ENCODE data around the gene TBC1D8.

The TBC1D8 gene

DNA sequence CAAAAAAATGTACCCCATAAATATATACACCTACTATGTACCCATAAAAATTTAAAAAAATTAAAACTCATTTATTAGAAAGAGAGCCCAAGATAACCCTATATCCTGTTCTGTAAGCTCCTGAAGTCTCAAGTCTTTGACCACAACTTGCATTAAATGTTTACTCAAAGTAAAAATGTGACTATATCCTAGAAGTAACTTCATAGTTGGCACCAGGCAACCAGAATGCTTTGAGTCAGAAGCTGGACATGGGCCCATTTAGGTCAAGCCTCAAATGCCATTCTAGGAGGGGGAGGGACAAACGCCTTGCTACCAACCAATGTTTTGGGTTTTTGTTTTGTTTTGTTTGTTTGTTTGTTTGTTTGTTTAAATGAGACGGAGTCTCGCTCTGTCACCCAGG, 9.3 kb upstream of the TBC1D8 start:
- no peak overlapping the region for H3K27ac ChIP-seq
- TF ChIP-seq, protein P1, sequence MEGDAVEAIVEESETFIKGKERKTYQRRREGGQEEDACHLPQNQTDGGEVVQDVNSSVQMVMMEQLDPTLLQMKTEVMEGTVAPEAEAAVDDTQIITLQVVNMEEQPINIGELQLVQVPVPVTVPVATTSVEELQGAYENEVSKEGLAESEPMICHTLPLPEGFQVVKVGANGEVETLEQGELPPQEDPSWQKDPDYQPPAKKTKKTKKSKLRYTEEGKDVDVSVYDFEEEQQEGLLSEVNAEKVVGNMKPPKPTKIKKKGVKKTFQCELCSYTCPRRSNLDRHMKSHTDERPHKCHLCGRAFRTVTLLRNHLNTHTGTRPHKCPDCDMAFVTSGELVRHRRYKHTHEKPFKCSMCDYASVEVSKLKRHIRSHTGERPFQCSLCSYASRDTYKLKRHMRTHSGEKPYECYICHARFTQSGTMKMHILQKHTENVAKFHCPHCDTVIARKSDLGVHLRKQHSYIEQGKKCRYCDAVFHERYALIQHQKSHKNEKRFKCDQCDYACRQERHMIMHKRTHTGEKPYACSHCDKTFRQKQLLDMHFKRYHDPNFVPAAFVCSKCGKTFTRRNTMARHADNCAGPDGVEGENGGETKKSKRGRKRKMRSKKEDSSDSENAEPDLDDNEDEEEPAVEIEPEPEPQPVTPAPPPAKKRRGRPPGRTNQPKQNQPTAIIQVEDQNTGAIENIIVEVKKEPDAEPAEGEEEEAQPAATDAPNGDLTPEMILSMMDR (IDR thresholded peaks at IDR 0.05), result no peak
- TF ChIP-seq ZFX (IDR thresholded peaks at IDR 0.05; ENCODE audit: borderline replicate concordance), result no peak

DNA sequence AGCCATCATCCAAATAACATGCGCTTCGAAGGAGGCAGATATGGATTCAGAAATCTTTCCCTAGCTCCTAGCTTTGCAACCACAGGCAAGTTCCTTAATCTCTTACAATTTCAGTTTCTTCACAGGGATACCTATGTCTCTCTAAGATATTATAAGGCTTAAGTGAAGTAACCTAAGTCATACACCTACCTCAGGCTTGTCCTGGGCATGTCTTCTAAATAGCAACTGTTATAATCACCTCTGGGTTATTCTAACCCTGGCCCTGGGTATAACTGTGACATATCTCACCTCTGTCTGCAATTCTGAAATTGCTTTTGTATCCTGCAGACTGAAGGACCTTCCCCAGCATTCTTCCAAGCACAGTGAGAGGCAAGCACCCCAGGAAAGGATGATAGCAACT, 8.3 kb upstream of the TBC1D8 start:
- H3K27ac ChIP-seq, result no peak overlapping the region
- no peak for TF ChIP-seq ZFX (IDR thresholded peaks at IDR 0.05; ENCODE audit: borderline replicate concordance)
- TF ChIP-seq, protein P1 (IDR thresholded peaks at IDR 0.05), result no peak

DNA sequence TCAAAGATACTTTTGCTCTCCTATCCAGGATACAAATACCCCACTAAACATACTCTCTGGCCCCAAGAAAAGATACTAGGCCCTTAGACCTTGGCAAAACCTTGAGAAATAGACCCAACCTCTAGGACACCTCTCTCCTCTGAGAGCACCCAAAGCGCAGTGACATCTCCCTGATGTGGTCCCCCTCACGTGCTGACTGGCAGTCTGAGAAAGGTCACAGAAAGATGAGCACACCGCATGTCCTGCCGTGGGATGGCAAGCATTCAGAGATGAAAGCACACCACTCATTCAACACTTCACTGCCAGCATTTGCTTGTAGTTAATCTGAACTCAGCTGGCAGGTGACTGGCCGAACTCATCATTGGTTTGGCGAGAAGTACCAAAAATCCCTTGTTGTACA, 6.1 kb upstream of the TBC1D8 start:
- TF ChIP-seq, protein P1 (IDR thresholded peaks at IDR 0.05), result no peak
- no peak for TF ChIP-seq ZFX (IDR thresholded peaks at IDR 0.05; ENCODE audit: borderline replicate concordance)
- no peak overlapping the region for H3K27ac ChIP-seq

DNA sequence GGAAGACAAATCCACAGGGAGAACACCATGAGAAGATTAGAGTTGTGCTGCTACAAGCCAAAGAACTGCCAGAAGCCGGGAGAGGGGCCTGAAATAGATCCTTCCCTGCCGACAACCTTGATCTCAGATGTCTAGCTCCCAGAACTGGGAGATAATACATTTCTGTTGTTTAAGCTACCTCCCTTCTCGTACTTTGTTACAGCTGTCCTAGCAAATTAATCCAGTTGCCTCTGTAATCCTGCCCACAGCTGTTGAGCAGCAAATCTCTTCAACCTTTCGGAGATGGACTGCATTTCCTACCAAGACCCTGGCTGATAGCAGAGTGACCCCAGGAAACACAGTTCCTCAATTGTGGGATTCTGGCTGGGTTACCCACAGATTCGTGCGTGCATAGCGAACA, 2.6 kb upstream of the TBC1D8 start:
- TF ChIP-seq, protein P1 (IDR thresholded peaks at IDR 0.05), result no peak
- no peak for TF ChIP-seq ZFX (IDR thresholded peaks at IDR 0.05; ENCODE audit: borderline replicate concordance)
- H3K27ac ChIP-seq, result no peak overlapping the region

DNA sequence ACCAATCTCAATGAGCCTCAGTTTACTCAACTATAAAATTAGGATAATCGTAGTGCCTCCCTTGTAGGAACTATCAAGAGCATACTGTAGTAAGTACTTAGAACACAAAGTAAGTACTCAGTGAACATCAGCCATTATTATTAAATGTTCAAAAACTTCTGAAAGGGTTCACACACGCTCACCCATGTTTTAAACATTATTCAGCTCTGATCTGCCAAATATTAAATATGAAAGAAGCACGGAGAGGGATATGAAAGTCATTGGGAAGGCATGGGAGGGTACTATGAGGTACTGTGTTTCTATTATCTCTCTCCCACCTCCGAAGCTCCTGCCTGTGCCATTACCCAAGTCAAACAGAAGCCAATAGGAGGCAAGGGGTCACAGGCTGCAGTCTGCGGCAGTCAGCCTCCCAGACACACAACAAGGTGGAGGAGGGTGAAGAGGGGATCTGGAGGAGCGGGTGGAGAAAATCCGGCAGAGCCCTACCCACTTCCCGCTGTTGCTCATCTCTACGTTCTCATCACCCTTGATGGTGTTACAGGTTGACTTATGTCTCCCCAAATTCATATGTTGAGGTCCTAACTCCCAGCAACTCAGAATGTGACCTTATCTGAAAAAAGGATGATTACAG, 2.0 kb upstream of the TBC1D8 start:
- TF ChIP-seq, protein P1 (IDR thresholded peaks at IDR 0.05), result peak; percentile 54
- TF ChIP-seq ZFX (IDR thresholded peaks at IDR 0.05; ENCODE audit: borderline replicate concordance), result no peak
- no peak overlapping the region for H3K27ac ChIP-seq

DNA sequence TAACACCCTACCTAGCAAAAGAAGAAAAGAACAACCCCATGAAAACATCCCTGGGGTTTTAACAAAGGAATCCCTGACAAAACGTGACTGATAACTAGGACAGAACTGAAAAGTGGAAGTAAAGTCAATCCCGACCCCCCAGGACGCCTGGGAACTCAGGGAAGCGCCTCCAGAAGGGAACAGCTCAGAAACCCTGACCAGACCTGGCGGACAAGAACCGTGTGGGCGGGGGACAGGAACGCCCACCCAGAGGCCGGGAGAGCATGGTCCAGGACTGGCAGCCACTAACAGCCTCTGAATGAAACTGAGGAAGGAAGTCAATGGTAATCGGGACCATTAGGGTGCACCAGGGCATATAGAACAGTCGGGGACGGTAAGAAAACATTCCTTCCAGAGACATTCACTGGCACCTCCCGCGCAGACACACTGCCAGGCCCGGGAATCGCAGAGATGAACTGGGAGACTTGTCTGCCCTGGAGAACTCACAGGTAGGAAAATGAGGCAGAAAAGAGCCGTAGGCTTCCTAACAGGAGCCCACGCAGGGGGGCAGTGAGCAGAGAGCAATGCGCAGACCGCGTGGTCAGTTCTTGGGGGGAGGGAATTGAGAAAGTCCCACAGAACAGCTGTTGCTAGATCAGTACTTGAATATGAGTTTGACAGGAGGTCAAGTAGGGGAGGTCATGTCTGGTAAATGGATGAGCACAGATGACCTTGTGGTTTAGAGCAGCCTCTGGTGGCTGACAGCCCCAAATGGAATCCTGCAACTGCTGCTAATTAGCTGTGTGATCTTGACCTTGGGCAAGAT, 1.3 kb upstream of the TBC1D8 start:
- no peak for TF ChIP-seq ZFX (IDR thresholded peaks at IDR 0.05; ENCODE audit: borderline replicate concordance)
- TF ChIP-seq, protein P1 (IDR thresholded peaks at IDR 0.05), result peak; percentile 85
- H3K27ac ChIP-seq, result peak overlapping the region; percentile 67

DNA sequence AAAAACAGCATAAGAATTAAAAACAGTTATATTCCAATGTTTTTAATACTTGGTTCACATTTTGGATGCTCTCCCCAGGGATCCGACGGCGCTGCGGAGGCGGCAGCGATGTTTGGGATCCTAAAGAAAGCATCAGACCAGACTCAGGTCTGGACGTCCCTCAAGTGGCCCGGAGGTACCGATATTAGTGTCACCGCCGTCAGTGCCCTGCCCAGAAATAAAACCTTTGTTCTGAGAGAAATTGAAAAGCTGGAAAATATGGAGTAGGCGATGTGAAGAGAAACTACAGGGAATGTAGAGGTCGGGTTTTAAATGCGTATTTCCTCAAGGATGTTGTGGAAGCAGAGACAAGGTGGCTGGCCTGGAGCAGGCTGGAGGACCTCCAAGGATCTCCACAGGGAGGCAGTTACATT, 683 bp upstream of the TBC1D8 start:
- TF ChIP-seq, protein P1 (IDR thresholded peaks at IDR 0.05), result no peak
- no peak for TF ChIP-seq ZFX (IDR thresholded peaks at IDR 0.05; ENCODE audit: borderline replicate concordance)
- peak overlapping the region; percentile 67 for H3K27ac ChIP-seq
